GM21528 (cell line): ENCODE data around the gene SLC18A2.
"Not testable (repeated sequence)": the region's sequence is repeated elsewhere in the genome, so short reads cannot be mapped to it uniquely, and the experiment has no call there.

ENCODE experiments used
- ATAC-seq: cut with Tn5 transposase; IDR thresholded peaks from one replicate; pipeline ENCODE4 v1.9.1; 2021; ENCODE audit warnings: mild to moderate bottlenecking, moderate library complexity; ENCODE audit not compliant: unreplicated experiment, low FRiP score

SLC18A2 gene

DNA sequence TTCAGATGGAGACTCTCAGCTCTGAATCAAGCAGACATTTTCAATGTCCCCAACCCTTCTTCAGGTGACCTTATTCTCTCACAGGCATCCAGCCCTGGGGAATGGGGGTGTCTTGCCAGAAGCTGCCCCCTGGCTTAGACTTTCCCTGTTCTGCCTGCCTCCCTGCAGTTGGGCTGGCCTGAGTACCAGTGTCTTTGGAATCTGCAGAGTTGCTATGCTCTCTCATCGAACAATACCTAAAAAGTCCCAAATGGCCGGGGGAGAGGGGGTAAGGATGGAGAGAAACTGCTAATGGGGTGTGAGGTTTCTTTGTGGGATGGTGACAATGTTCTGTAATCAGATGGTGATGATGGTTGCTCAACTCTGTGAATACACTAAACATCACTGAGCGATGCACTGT, 20.6 kb downstream of the SLC18A2 start:
- ATAC-seq, result no peak

- ATAC-seq, result no peak
Measured at GRCh38 chr10:117262291-117262902, 21.5 kb downstream of the SLC18A2 start.

DNA sequence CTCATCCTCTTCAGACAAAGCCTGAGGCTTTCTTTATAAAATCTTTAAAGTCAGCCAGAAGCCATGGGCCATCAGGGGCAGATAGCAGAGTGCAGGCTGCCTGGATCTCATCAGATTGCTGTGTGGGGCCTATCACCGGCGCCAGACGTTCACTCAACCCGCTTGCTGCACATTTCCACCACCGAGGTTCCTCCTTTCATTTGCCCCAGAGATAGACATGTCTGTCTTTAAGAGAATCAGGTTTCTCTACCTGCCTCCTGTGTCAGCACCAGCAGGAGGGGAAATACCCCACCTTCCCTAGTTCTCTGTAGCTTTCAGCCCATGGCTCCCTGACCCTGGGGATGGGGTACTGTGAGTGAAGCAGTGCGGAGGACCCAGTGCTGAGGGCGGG, 22.0 kb downstream of the SLC18A2 start:
- ATAC-seq, result no peak

GRCh38 chr10:117264782-117265181, 23.9 kb downstream of the SLC18A2 start:
- no peak for ATAC-seq

DNA sequence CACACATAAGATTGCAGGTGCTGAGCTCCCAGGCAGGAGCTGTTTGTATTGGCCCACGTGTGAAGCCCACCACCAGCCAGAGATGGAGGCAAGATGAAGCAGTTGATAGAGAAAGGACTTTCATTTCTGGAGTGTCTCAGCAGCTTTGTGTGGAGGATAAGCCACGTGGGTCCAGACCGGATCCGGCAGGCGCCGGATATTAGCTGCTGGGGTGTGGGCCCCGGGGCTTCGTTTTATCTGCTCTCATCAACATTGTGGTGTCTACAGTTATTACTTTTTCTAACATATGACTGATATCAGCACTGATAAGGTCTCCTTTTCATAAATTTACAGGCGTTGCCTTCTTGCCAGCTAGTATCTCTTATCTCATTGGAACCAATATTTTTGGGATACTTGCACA, 25.5 kb downstream of the SLC18A2 start:
- no peak for ATAC-seq

DNA sequence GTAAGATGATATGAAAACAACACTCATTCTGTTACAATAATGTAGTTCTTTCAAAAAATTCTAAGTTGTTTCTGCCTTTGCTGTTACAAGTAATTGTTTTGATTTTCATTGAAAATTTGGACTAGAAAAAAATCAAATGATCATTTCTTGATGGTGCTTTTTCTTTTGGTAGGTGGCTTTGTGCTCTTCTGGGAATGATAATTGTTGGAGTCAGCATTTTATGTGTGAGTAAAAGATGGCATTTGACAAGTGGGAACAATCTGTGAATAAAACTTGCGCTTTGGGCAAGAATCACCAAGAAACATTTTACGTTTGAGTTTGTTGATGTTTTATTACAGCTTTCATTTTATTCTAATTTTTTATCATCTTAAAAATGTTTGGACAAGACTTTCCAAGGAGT, 25.9 kb downstream of the SLC18A2 start:
- ATAC-seq, result no peak

DNA sequence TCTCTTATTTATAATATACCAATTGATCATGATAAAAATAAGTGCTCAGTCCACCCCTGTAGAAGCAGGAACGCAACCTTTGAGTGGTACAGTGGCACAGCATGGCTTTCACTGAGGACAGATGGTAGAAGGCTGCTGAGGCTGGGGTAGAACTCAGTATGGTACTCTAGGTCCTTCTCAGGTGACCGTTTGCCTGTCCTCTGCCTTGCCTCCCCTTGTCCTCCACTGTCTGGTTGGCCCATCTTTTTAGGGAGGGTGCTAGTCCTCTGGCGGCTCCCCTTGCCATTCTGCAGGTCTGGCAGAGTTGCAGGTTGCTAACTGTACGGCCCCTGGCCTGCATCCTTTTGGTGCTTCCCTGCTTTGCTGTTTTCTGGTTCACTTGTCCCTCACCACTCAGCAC, 27.3 kb downstream of the SLC18A2 start:
- ATAC-seq, result no peak

DNA sequence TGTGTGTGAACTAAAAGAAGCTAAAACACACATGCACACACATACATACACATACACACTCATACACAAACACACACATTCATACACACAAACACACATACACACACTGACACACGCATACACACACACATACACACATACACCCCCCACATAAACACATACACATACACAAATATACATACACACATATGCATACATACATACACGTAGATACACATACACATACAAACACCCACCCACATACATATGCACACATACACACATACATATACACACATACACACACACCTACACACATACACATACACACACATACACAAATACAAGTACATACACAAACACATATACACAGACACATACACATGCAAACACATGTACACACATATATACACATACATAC, 28.0 kb downstream of the SLC18A2 start:
- no peak for ATAC-seq

DNA sequence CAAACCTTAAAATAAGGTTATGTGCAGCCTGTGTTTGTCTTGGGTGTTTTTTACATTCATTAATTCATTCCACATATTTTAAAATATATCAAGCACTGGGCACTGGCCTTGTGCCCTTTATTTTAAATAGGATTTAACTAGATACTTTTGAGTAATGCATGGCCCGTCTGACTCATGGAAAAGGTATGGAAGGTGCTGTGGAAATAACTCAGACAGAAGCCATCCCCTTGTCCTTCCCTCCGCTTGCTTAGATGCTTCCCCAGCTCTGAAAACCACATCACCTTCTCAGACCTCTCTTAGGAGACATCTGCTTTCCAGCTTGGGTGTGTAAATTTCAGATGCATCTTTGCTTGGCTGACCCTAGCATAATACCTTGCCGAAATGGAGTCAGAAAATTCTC, 30.5 kb downstream of the SLC18A2 start:
- ATAC-seq, result no peak

DNA sequence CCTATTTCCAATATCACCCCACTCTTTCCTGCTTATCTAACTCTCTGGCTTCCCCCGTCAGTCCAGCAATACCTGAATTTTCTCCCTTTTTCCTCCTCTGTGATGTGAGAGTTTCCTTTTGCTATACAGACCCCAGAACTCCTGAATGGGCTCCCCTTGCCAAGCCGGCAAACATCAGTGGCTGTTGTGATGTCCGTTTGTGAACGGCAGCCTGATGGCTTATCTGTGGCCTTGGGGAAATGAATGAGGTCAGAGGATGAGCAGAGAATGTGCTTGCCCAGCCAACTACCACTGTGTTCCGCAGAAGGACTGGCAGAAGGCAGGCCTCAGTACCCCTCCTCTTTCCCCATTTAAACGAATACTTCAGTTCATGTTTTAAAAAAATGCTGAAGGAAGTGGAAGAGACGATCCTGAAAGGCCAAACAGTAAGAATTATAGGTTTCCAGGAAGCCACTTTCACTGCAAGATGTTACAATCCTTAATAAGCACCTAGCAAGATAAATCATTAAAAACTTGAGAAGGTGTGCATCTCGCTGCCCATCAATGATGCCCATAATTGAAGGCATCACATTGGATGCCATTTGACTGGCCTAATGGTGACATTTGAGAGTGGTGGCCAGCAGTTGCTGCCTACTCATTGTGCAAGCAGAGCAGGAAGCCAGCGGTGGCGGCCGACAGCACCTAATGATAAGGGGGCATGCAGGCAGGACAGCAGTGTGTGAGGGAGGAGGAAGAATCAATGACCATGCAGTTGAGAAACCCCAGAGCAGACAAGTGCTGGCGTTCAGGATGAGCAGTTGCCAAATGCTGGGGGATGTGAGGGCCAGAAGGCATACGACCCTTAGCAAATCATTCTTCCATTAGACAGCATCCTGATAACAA, 31.5 kb downstream of the SLC18A2 start:
- no peak for ATAC-seq

DNA sequence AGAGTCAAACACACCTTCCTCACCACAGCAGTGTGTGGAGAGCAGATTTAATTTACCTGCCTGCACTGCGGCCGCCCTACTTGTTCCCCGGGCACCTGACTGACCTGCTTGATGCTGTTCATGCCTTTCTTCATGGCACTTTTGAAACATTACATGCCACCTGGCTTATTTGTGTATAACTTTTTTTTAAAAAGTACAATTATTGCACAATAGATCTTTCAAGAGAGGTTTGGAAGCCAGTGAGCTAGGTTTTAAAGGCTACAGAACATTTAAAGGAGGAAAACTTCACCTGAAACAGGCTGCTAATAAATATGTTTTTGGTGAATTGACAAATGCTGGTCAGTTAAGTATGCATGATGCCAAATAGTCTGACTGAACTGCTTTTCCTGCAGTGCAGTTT, 33.1 kb downstream of the SLC18A2 start:
- no peak for ATAC-seq

- ATAC-seq, result no peak
Measured at GRCh38 chr10:117274509-117274908, 33.6 kb downstream of the SLC18A2 start.

GRCh38 chr10:117275121-117275520, 34.2 kb downstream of the SLC18A2 start:
- ATAC-seq, result no peak

DNA sequence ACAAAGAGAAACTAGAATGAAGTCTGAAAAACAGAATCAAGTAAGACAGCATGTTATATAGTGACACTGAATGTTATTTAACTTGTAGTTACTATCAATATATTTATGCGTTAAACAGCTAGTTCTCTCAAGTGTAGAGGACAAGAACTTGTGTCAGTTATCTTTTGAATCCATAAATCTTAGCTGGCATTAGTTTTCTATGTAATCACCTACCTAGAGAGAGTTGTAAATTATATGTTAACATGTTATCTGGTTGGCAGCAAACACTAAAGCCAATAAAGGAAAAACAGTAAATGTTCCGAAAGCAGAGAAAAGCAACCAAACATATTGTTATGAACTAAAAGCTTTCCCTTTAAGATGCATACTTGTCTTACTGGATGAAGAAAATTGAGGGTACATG, 36.8 kb downstream of the SLC18A2 start:
- ATAC-seq, result no peak

DNA sequence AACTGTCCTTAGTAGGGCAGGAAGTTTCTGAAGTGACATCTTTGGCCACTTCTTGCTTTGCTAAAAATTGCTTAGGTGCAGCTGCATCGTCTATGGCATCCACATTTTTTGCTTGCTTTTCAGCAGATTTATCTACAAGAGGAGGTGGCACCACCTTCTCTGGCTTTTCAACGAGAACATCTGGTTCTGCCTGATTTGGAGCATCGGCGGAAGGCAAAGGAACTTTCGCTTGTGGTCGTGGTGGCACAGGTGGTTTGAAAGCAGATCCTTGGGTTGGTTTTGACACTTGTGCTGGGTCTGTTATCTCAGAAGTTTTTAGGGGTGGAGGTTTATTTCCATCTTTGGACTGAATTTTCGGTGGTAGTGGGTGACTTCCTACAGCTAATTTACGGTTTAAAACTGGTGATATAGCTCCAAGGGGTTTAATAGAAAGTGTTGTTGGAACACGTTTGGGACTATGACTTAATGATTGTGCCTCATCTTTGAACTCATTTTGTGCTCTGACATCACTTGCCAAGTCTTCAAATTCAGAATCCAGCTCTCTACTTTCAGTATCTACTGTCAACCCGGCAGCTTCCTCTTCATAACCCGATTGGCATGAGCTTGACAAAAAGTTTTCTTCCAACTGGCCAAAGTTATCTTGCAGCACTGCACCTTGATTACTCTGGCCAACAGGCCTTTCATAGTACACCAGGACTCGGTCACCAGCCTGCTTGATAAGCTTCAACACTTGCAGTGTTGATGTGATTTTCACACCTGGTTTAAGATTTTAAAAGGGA, 44.0 kb downstream of the SLC18A2 start:
- no peak for ATAC-seq

GRCh38 chr10:117290872-117291271, 50.0 kb downstream of the SLC18A2 start:
- ATAC-seq, result not testable (repeated sequence)

GRCh38 chr10:117294039-117294645, 53.2 kb downstream of the SLC18A2 start:
- ATAC-seq, result no peak

DNA sequence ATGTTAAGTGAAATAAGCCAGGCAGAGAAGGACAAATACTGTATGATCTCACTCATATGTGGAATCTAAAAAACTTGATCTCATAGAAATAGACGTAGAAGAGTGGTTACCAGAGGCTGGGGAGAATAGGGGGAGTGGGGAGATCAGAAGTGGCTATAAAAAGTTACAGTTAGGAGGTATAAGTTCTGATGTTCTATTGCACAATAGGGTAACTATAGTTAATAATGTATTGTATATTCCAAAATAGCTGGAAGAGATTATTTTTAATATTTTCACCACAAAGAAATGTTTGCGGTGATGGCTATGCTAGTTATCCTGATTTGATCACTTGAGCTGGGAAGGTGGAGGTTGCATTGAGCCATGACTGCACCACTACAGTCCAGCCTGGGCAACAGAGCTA, 53.8 kb downstream of the SLC18A2 start:
- ATAC-seq, result no peak

- no peak for ATAC-seq
Measured at GRCh38 chr10:117298219-117298618, 57.3 kb downstream of the SLC18A2 start.

DNA sequence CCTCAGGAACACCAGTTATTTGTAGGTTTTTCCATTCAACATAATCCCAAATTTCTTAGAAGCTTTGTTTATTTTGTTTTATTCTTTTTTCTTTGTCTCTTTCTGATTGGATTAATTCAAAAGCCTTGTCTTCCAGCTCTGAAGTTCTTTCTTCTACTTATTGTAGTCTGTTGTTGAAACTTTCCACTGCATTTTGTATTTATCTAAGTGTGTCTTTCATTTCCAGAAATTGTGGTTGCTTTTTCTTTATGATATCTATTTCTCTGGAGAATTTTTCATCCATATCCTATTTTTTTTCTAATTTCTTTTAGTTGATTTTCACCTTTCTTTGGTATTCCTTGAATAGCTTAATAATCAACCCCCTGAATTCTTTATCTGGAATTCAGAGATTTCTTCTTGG, 58.5 kb downstream of the SLC18A2 start:
- ATAC-seq, result no peak

DNA sequence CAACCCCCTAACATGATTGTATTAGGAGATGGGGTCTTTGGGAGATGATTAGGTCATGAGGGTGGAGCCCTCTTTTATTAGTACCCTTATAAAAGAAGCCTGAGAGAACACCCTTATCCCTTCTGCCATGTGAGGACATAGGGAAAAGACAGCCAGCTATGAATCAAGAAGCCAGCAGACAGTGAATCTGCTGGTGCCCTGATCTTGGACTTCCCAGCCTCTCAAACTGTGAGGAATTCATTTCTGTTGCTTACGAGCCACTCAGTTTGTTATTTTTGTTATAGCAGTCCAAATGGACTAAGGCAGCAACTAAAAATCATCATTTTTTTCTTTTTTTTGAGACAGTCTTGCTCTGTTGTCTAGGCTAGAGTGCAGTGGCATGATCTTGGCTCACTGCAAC, 59.8 kb downstream of the SLC18A2 start:
- no peak for ATAC-seq
